Activated naive CD4-positive, alpha-beta T cell treated with anti-CD3 and anti-CD28 coated beads for 36 hours (primary cell): Measurements from ENCODE around the gene SYNPO. TPM values are rescaled to one million over a fixed set of nuclear protein-coding genes. Genes with fewer than 3 reads are reported as not detected.

Experiments
- CTCF ChIA-PET: fragments of 350-600 bp; sonication (Branson Sonifier 250); formaldehyde crosslinking; loops from one replicate; lab custom pipeline; 2021; ENCODE audit warnings: antibody characterized with exemption; lab: Charles Lee
- DNase-seq: peaks from one replicate; pipeline ENCODE4 v3.0.0-alpha.2; 2020
- H3K27ac Mint-ChIP-seq: one replicate; pipeline ENCODE4 v1.8.0; 2021; ENCODE audit warnings: mild to moderate bottlenecking, mixed read lengths
- H3K27me3 Mint-ChIP-seq: one replicate; pipeline ENCODE4 v1.8.0; 2021; ENCODE audit warnings: low read depth, mixed read lengths
- H3K36me3 Mint-ChIP-seq: one replicate; pipeline ENCODE4 v1.8.0; 2021; ENCODE audit warnings: low read depth, mixed read lengths
- H3K4me1 Mint-ChIP-seq: one replicate; pipeline ENCODE4 v1.8.0; 2021; ENCODE audit warnings: low read depth, mixed read lengths
- H3K4me3 Mint-ChIP-seq: one replicate; pipeline ENCODE4 v1.8.0; 2021; ENCODE audit warnings: mild to moderate bottlenecking, moderate library complexity, mixed read lengths
- H3K9me3 Mint-ChIP-seq: one replicate; pipeline ENCODE4 v1.8.0; 2021; ENCODE audit warnings: mixed read lengths
- intact Hi-C: fragments of 100-400 bp; cut with micrococcal nuclease; formaldehyde crosslinking; loops from one replicate; pipeline ENCODE4 v1.15.1; 2023
- total RNA-seq, 2 experiments: library from RNA; stranded (reverse); gene quantifications; one replicate each; pipeline ENCODE4 v1.2.3, GENCODE V29; 2021

The SYNPO gene
- total RNA-seq, 2 experiments from 2014 or later: 0.14 to 0.17 TPM

- no peaks in the 10 kb centered on the region for H3K27me3 Mint-ChIP-seq
- no peak overlapping the region for H3K27ac Mint-ChIP-seq
- no peaks in the 10 kb centered on the region for H3K9me3 Mint-ChIP-seq
- CTCF ChIA-PET: no interaction called here
- intact Hi-C loops: no loop called here
- H3K4me1 Mint-ChIP-seq: no peaks in the 10 kb centered on the region
- H3K4me3 Mint-ChIP-seq: no peak overlapping the region
- no peaks in the 10 kb centered on the region for H3K36me3 Mint-ChIP-seq
- no peak for DNase-seq
Measured at GRCh38 chr5:150649108-150650020, 8.9 kb downstream of the SYNPO start.

GRCh38 chr5:150650021-150651006, 9.9 kb downstream of the SYNPO start:
- CTCF ChIA-PET: interaction anchor here (1.0 kb wide), 1 partner anchor 11 kb away, joined by 3 read pairs; no protein-coding TSS in a partner anchor

GRCh38 chr5:150651382-150651781, 10.9 kb downstream of the SYNPO start:
- intact Hi-C loops: no loop called here
- CTCF ChIA-PET: interaction anchor here (0.7 to 3.8 kb wide), 3 partner anchors 90 to 201 kb away, joined by 3 to 33 read pairs (median 4); partner anchors contain the start of gene IRGM
- DNase-seq: no peak
- Mint-ChIP-seq H3K27me3 (no peaks in the 10 kb centered on the region), H3K36me3 (no peaks in the 10 kb centered on the region), H3K27ac (no peak overlapping the region), H3K9me3 (no peaks in the 10 kb centered on the region), H3K4me1 (peaks cover 2% of the 10 kb centered on the region), H3K4me3 (no peak overlapping the region)

More at GRCh38 chr5:150650021-150651006, 9.9 kb downstream of the SYNPO start:
- intact Hi-C loops: no loop called here
- Mint-ChIP-seq H3K27me3 (no peaks in the 10 kb centered on the region), H3K27ac (no peak overlapping the region), H3K9me3 (no peaks in the 10 kb centered on the region), H3K36me3 (no peaks in the 10 kb centered on the region), H3K4me3 (no peak overlapping the region), H3K4me1 (no peaks in the 10 kb centered on the region)
- no peak for DNase-seq

- no peaks in the 10 kb centered on the region for H3K9me3 Mint-ChIP-seq
- CTCF ChIA-PET: interaction anchor here (0.7 to 3.8 kb wide), 4 partner anchors 91 to 202 kb away, joined by 3 to 33 read pairs (median 4); partner anchors contain the start of gene IRGM
- no peak overlapping the region for H3K27ac Mint-ChIP-seq
- no peak overlapping the region for H3K4me3 Mint-ChIP-seq
- H3K36me3 Mint-ChIP-seq: no peaks in the 10 kb centered on the region
- peaks cover 2% of the 10 kb centered on the region for H3K4me1 Mint-ChIP-seq
- DNase-seq: no peak
- no peaks in the 10 kb centered on the region for H3K27me3 Mint-ChIP-seq
- intact Hi-C loops: no loop called here
Measured at GRCh38 chr5:150651924-150652671, 11.6 kb downstream of the SYNPO start.

- no peak overlapping the region for H3K4me3 Mint-ChIP-seq
- intact Hi-C loops: no loop called here
- no peaks in the 10 kb centered on the region for H3K9me3 Mint-ChIP-seq
- H3K4me1 Mint-ChIP-seq: peaks cover 2% of the 10 kb centered on the region
- no peaks in the 10 kb centered on the region for H3K36me3 Mint-ChIP-seq
- no peaks in the 10 kb centered on the region for H3K27me3 Mint-ChIP-seq
- DNase-seq: no peak
- CTCF ChIA-PET: interaction anchor here (1.0 to 3.8 kb wide), 2 partner anchors 92 to 140 kb away, joined by 4 to 33 read pairs; no protein-coding TSS in a partner anchor
- H3K27ac Mint-ChIP-seq: no peak overlapping the region
Measured at GRCh38 chr5:150653145-150653761, 12.8 kb downstream of the SYNPO start.

- Mint-ChIP-seq H3K9me3 (no peaks in the 10 kb centered on the region), H3K27me3 (no peaks in the 10 kb centered on the region), H3K4me3 (no peak overlapping the region), H3K4me1 (peaks cover 2% of the 10 kb centered on the region), H3K27ac (no peak overlapping the region), H3K36me3 (no peaks in the 10 kb centered on the region)
- CTCF ChIA-PET: interaction anchor here (3.8 kb wide), 1 partner anchor 93 kb away, joined by 33 read pairs; no protein-coding TSS in a partner anchor
- intact Hi-C loops: no loop called here
- DNase-seq: no peak
Measured at GRCh38 chr5:150653762-150654556, 13.5 kb downstream of the SYNPO start.

GRCh38 chr5:150655221-150655620, 14.8 kb downstream of the SYNPO start:
- no peaks in the 10 kb centered on the region for H3K9me3 Mint-ChIP-seq

GRCh38 chr5:150656191-150657132, 16.0 kb downstream of the SYNPO start:
- Mint-ChIP-seq H3K27me3 (no peaks in the 10 kb centered on the region), H3K4me1 (peaks cover 2% of the 10 kb centered on the region), H3K27ac (no peak overlapping the region), H3K36me3 (no peaks in the 10 kb centered on the region), H3K9me3 (no peaks in the 10 kb centered on the region), H3K4me3 (peak overlapping the region; percentile 76)
- peak; percentile 77 for DNase-seq
- intact Hi-C loops: loop anchor here (1.0 to 2.0 kb wide), 5 partner anchors 34 to 198 kb away; no protein-coding TSS in a partner anchor
- CTCF ChIA-PET: interaction anchor here (0.7 to 4.0 kb wide), 10 partner anchors 10 to 293 kb away, joined by 3 to 41 read pairs (median 4); partner anchors contain the start of genes RBM22 and SMIM3

More at GRCh38 chr5:150655221-150655620, 14.8 kb downstream of the SYNPO start:
- DNase-seq: no peak
- Mint-ChIP-seq H3K27ac (no peak overlapping the region), H3K4me3 (no peak overlapping the region), H3K4me1 (peaks cover 2% of the 10 kb centered on the region), H3K36me3 (no peaks in the 10 kb centered on the region), H3K27me3 (no peaks in the 10 kb centered on the region)
- CTCF ChIA-PET: interaction anchor here (0.6 to 4.0 kb wide), 6 partner anchors 12 to 169 kb away, joined by 4 to 41 read pairs (median 4); partner anchors contain the start of gene RBM22
- intact Hi-C loops: no loop called here

GRCh38 chr5:150658121-150658520, 17.7 kb downstream of the SYNPO start:
- no peak for DNase-seq
- no peaks in the 10 kb centered on the region for H3K27me3 Mint-ChIP-seq
- intact Hi-C loops: no loop called here
- H3K4me3 Mint-ChIP-seq: no peak overlapping the region
- no peaks in the 10 kb centered on the region for H3K36me3 Mint-ChIP-seq
- CTCF ChIA-PET: interaction anchor here (0.6 to 4.0 kb wide), 11 partner anchors 8 to 302 kb away, joined by 3 to 41 read pairs (median 4); partner anchors contain the start of genes IRGM and SMIM3
- no peak overlapping the region for H3K27ac Mint-ChIP-seq
- peaks cover 2% of the 10 kb centered on the region for H3K4me1 Mint-ChIP-seq
- H3K9me3 Mint-ChIP-seq: no peaks in the 10 kb centered on the region
